Activated T-cell treated with anti-CD3 and anti-CD28 coated beads, Interleukin-2, amount 50 U/mL, for 72 hours (primary cell): ENCODE data around the gene SCGN. TPM values are rescaled to one million over a fixed set of nuclear protein-coding genes. Genes with fewer than 3 reads are reported as not detected.

ENCODE experiments used
- ATAC-seq, 2 donors: fragments of 150-1000 bp; cut with Tn5 transposase; replicated peaks in 1 of 2; 2 replicates each; pipeline ENCODE4 v1.10.0; 2021; ENCODE audit warnings: moderate library complexity in 2 of 2, mild to moderate bottlenecking in 1 of 2
- DNase-seq, 2 donors: peaks; one replicate each; pipeline ENCODE4 v3.0.0; 2021 to 2022; ENCODE audit warnings: mixed read lengths in 1 of 2
- H3K27ac Mint-ChIP-seq: one replicate; pipeline ENCODE4 v1.8.0; 2022; ENCODE audit warnings: mild to moderate bottlenecking, moderate library complexity, mixed read lengths
- H3K27me3 Mint-ChIP-seq: one replicate; pipeline ENCODE4 v1.8.0; 2022; ENCODE audit warnings: low read depth, mixed read lengths
- H3K36me3 Mint-ChIP-seq, 2 donors: one replicate each; pipeline ENCODE4 v1.8.0; 2022; ENCODE audit warnings: mixed read lengths in 2 of 2, mild to moderate bottlenecking in 1 of 2; ENCODE audit not compliant: insufficient read depth in 2 of 2
- H3K4me1 Mint-ChIP-seq: one replicate; pipeline ENCODE4 v1.8.0; 2022; ENCODE audit warnings: low read depth, mixed read lengths
- H3K4me3 Mint-ChIP-seq, 2 donors: one replicate each; pipeline ENCODE4 v1.8.0; 2022; ENCODE audit warnings: mild to moderate bottlenecking in 2 of 2, mixed read lengths in 2 of 2, moderate library complexity in 2 of 2
- H3K9me3 Mint-ChIP-seq, 2 donors: one replicate each; pipeline ENCODE4 v1.8.0; 2022; ENCODE audit warnings: mixed read lengths in 2 of 2
- total RNA-seq, 2 donors: library from RNA; stranded (reverse); gene quantifications; one replicate each; pipeline ENCODE4 v1.2.3, GENCODE V29; 2022

The SCGN gene
- total RNA-seq, 2 donors from 2014 or later = not detected

DNA sequence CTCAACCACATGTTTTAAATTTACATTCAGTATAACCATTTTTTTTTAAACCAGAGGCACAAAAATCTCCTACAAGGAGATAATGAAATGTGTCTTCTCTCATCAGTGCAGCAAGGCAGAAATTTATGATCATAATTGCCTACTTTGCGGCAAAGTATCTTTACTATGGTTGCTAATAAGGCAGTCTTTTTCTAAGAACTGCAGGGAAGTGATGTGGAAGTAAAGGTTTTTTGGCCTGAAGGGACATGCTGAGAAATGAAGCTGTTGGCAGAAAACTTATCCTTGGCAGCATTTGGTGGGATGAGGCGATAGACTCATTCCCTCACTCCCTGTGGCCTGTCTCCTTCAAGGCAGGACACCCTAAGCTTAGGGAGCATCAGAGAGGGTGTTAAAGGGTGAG, 48.7 kb downstream of the SCGN start:
- H3K4me1 Mint-ChIP-seq = no peaks in the 10 kb centered on the region
- ATAC-seq (no peak), DNase-seq (no peak)
- no peak overlapping the region for H3K27ac Mint-ChIP-seq
- H3K27me3 Mint-ChIP-seq = peaks cover 25% of the 10 kb centered on the region
- H3K9me3 Mint-ChIP-seq = no peaks in the 10 kb centered on the region
- H3K36me3 Mint-ChIP-seq = peaks cover 0 to 1% of the 10 kb centered on the region in 2 donors
- H3K4me3 Mint-ChIP-seq = no peak overlapping the region

DNA sequence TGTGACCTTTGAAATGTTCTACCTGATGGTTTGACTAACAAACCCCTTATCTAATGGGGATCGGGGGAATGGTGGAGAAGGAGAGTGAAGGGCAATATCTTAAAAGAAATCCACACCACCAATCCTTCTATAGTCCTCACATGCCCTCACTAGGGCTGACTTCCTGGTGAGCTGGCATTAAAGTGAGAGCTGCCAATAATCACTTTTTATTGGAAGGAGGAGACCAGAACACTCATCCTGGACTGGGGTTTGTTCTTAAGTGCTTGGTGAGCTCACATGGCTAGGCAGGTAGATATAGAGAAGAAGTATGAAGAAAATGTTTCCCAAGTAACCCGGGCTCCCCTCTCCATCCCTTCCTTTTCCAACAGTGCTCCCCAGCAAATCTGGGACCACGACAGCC, 49.8 kb downstream of the SCGN start:
- Mint-ChIP-seq H3K27ac (no peak overlapping the region), H3K9me3 (no peaks in the 10 kb centered on the region), H3K27me3 (peaks cover 27% of the 10 kb centered on the region), H3K36me3 (peaks cover 0 to 1% of the 10 kb centered on the region in 2 donors), H3K4me1 (no peaks in the 10 kb centered on the region), H3K4me3 (no peak overlapping the region)
- ATAC-seq (no peak), DNase-seq (no peak)

DNA sequence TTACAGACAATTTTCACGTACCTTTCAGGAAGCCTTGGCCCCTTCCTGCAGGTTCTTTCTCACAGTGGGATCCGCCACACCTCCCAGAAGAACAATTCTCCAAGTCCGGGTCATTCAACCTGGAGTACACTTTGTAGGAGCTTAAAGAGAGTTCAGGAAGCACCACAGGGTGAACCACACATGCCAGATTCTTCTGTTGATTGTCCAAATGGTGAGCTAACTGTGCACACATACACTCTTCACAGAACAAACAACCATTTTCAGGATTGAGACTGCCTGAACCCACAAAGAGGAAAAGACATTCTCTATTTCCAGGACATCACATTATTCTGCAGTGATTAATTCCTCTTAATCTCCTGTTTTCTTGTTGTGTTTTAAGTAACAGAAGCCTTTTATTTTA, 51.0 kb downstream of the SCGN start:
- ATAC-seq (no peak), DNase-seq (no peak)
- H3K4me1 Mint-ChIP-seq = no peaks in the 10 kb centered on the region
- no peak overlapping the region for H3K4me3 Mint-ChIP-seq
- peaks cover 27% of the 10 kb centered on the region for H3K27me3 Mint-ChIP-seq
- no peak overlapping the region for H3K27ac Mint-ChIP-seq
- no peaks in the 10 kb centered on the region for H3K9me3 Mint-ChIP-seq
- H3K36me3 Mint-ChIP-seq = peaks cover 0 to 1% of the 10 kb centered on the region in 2 donors

DNA sequence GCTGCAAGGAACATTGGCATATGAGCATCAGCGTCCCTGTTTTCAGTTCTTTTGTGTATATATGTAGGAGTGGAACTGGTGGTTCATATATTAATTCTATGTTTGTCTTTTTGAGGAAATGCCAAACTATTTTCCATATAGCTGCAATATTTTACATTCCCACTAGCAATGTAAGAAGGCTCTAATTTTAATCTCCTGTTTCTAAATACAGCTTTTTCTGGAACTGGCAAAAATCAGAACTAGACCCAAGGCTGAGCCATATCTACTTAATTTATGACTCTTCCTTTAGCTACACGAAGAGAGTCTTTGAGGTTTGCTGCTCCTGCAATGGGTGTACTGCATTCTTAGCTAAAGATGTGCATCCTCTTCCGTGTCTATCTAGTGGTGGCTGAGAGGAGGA, 52.0 kb downstream of the SCGN start:
- H3K27ac Mint-ChIP-seq = no peak overlapping the region
- no peaks in the 10 kb centered on the region for H3K9me3 Mint-ChIP-seq
- H3K4me1 Mint-ChIP-seq = no peaks in the 10 kb centered on the region
- ATAC-seq (no peak), DNase-seq (no peak)
- peaks cover 20% of the 10 kb centered on the region for H3K27me3 Mint-ChIP-seq
- no peak overlapping the region for H3K4me3 Mint-ChIP-seq
- H3K36me3 Mint-ChIP-seq = no peaks in the 10 kb centered on the region

DNA sequence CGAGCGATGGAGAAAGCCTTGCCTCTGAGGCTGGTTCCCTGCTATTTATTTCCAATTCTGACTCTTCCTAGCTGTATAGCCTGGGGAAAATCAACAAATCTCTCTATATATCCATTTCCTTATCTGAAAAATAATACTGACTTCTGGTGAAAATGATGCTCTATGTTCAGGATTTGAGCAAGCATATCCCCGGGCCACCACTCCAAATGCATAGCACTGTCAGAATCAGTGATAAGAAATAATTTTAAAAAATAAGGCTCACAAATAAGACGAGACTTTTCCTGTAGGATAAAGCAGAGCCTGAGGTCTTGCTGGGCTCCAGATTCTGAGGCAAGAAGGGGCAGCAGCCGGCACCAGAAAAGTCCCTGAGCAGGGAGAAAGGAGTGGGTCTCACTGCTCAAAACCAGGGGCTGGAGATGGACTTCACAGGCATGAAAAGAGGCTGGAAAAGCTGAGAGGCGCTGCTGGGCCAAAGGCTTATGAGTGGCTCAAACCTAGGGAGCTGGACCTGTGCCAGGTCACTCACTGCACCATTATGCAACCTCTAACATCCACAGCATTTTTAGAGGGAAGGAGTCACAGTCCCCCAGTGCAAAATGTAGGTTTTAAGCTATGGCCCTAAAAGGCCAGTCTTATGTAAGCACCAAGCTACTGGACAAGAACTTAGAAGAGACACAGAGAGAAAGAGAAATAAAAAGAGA, 54.4 kb downstream of the SCGN start:
- no peak overlapping the region for H3K4me3 Mint-ChIP-seq
- DNase-seq (no peak), ATAC-seq (no peak)
- no peaks in the 10 kb centered on the region for H3K9me3 Mint-ChIP-seq
- no peak overlapping the region for H3K27ac Mint-ChIP-seq
- no peaks in the 10 kb centered on the region for H3K4me1 Mint-ChIP-seq
- H3K27me3 Mint-ChIP-seq = peaks cover 20% of the 10 kb centered on the region
- H3K36me3 Mint-ChIP-seq = no peaks in the 10 kb centered on the region

DNA sequence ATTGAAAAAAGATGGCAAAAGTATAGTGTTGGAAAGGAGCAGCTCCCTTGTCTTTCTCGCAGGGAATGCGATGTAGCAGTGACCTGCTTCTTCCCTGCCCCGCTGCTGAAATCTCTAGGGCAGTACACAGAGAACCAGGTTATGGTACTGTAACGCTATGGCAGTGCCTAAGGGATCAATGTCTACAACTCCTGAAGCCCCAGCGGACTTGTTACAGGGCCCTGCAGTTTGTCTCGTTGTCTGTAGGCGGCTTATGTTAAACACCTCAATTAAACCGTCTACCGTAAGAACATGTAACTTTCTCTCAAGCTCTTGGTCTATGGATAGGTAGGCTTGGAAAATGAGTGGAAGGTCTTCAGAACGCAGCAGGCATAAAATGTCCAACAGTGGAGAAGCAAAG, 57.7 kb downstream of the SCGN start:
- no peak overlapping the region for H3K27ac Mint-ChIP-seq
- no peak overlapping the region for H3K4me3 Mint-ChIP-seq
- ATAC-seq (no peak), DNase-seq (no peak)
- H3K36me3 Mint-ChIP-seq = no peaks in the 10 kb centered on the region
- no peaks in the 10 kb centered on the region for H3K4me1 Mint-ChIP-seq
- H3K9me3 Mint-ChIP-seq = no peaks in the 10 kb centered on the region
- H3K27me3 Mint-ChIP-seq = peaks cover 26% of the 10 kb centered on the region

DNA sequence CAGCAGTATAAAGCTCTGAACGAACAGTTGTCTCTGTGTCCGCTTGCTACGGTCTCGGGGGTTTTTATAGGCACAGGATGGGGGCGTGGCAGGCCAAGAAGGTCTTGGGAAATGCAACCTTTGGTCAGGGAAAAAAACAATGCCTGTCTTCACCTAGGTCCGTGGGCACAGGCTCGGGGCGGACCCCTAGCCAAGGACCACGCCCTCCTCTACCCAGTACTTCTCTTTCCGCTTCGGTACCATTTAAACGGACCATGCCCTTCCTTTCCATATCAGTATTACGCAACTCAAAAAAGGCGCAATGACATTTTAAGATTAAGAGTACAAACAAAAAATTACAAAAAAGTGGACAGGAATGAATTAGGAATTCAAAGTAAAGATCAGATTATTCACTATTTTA, 58.3 kb downstream of the SCGN start:
- Mint-ChIP-seq H3K4me3 (no peak overlapping the region), H3K27ac (no peak overlapping the region), H3K27me3 (peaks cover 26% of the 10 kb centered on the region), H3K4me1 (no peaks in the 10 kb centered on the region), H3K9me3 (no peaks in the 10 kb centered on the region), H3K36me3 (no peaks in the 10 kb centered on the region)
- no peak for DNase-seq
- no peak for ATAC-seq

DNA sequence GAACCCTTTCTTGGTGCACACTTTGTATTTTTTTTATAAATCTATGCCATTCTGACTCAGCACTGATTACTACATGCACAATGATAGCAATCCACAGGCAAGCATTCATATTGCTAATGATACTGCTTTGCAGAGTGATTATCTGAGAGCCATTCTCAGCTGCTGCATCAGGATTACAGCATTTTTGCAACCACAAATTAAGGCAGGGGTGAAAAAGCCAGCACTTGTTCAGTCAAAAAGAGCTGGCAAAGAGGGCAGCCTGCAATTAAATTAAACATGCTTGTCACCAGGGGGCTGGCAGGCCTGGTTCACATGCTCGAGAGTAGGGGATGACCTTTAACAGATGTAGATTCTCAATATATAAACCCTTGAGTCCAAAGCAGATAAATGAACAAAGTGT, 61.8 kb downstream of the SCGN start:
- no peak for ATAC-seq
- Mint-ChIP-seq H3K4me1 (no peaks in the 10 kb centered on the region), H3K4me3 (no peak overlapping the region), H3K36me3 (no peaks in the 10 kb centered on the region), H3K27me3 (peaks cover 6% of the 10 kb centered on the region), H3K27ac (no peak overlapping the region), H3K9me3 (no peaks in the 10 kb centered on the region)
- no peak for DNase-seq

DNA sequence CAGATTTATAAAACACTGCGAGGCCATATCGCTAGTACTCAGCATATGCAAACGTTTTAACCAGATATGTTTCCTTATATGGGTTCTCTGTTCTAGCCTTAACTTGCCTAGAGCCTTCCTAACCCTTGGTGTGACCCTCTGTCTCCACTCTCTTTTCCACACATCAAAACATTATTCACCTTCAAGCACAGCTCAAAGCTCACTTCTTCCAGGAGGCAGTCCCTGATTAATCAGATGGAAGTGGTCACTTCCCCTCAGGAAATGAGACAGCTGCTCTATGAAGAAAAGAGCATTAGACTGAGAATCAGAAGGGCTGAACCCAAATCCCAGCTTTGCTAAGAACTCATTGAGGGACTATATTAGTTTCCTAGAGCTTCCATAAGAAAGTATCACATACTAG, 62.8 kb downstream of the SCGN start:
- H3K9me3 Mint-ChIP-seq = no peaks in the 10 kb centered on the region
- no peak overlapping the region for H3K4me3 Mint-ChIP-seq
- H3K36me3 Mint-ChIP-seq = no peaks in the 10 kb centered on the region
- ATAC-seq = no peak
- no peak for DNase-seq
- H3K4me1 Mint-ChIP-seq = no peaks in the 10 kb centered on the region
- no peak overlapping the region for H3K27ac Mint-ChIP-seq
- H3K27me3 Mint-ChIP-seq = peaks cover 6% of the 10 kb centered on the region

DNA sequence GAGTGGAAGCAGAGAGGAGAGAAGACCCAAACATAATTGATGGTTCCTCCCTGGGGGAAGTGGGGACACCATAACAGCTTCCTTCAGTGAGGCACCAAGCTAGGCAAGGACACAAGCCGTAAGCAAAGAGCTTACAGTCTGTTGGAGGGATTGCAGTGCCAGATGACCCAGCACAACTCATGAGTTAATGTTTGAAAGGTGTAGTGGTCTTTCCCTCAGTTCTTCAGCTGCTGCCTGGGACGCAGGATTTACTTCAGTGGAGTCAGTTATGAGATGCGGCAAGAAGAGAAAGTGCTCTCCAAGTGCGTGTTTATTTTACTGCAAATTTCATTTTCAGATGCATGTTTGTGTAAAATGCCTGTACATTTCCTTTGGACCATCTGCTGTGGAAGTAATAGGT, 63.8 kb downstream of the SCGN start:
- H3K4me1 Mint-ChIP-seq = peaks cover 4% of the 10 kb centered on the region

DNA sequence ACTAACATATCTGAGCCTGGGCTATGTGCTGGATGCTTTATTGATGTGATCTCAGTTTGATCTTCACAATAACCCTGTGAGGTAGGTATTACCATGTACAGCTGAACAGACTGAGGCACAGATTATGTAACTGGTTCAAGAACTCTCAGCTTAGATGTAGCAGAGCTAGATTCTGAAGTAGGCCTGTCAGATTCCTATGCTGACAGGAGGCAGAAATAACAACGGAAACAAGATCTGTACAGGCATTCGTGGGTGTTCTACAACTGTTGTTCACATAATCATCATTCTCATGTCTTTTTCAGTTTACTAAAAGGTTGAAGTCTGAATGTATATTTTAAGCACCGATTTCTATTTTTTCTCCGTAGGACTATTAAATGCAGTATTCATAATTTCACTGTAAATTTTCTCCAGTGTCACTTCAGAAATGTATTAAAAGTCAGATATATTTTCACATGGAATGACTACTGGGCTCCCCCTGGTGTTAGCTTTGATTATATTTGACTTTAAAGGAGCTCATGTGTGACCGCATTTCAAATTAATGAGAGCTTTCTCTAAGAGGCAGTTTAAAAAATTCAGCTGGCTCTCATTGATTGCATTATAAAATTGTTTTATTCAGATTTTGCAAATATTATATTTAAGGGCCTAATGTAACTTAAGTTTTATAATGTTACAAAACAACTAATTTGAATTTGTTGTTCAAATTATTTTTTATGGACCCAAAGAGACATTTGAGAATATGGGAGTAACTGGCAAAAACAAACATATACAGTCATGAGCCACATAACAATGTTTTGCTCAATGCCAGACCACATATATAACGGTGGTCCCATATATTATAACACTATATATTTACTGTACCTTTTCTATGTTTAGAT, 66.1 kb downstream of the SCGN start:
- DNase-seq = no peak
- H3K36me3 Mint-ChIP-seq = no peaks in the 10 kb centered on the region

More for the DNA sequence above, 63.8 kb downstream of the SCGN start:
- Mint-ChIP-seq H3K9me3 (no peaks in the 10 kb centered on the region), H3K27me3 (peaks cover 6% of the 10 kb centered on the region), H3K27ac (no peak overlapping the region), H3K36me3 (no peaks in the 10 kb centered on the region), H3K4me3 (no peak overlapping the region)
- DNase-seq (no peak), ATAC-seq (no peak)

DNA sequence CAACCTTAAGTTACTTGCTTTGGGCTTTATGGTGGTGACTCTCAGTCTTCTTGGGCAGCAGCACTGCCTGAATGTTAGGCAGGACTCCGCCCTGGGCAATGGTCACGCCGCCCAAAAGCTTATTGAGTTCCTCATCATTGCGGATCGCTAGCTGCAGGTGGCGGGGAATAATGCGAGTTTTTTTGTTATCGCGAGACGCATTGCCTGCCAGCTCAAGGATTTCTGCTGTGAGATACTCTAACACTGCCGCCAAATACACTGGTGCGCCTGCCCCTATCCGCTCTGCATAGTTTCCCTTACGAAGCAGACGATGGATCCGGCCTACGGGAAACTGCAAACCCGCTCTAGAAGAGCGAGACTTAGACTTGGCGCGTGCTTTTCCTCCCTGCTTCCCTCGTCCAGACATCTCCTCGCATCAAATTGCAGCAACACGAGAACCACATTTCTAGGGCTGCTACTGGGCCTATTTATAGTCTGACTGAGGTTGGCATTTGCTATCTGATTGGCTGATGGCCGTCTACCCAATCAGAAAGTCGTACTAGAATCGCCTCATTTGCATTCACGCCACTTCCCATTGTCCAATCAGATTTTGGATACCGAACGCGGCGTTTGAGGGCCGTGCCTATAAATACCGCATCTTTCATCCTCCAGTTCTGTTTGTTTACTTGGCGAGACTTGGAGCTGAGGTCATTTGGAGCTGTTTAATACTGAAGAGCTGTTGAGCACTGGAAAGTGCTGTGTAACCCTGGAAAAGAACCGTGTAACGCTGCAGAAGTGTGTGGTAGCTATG, 74.3 kb downstream of the SCGN start:
- no peak overlapping the region for H3K27ac Mint-ChIP-seq
- H3K4me1 Mint-ChIP-seq = no peaks in the 10 kb centered on the region
- no peaks in the 10 kb centered on the region for H3K9me3 Mint-ChIP-seq
- H3K36me3 Mint-ChIP-seq = no peaks in the 10 kb centered on the region
- no peak for DNase-seq
- no peak overlapping the region for H3K4me3 Mint-ChIP-seq
- H3K27me3 Mint-ChIP-seq = peaks cover 33% of the 10 kb centered on the region
- ATAC-seq = no peak

More for the DNA sequence above, 66.1 kb downstream of the SCGN start:
- no peak overlapping the region for H3K4me3 Mint-ChIP-seq
- peaks cover 5% of the 10 kb centered on the region for H3K4me1 Mint-ChIP-seq
- H3K27me3 Mint-ChIP-seq = peaks cover 21% of the 10 kb centered on the region
- H3K9me3 Mint-ChIP-seq = no peaks in the 10 kb centered on the region
- H3K27ac Mint-ChIP-seq = no peak overlapping the region
- no peak for ATAC-seq

DNA sequence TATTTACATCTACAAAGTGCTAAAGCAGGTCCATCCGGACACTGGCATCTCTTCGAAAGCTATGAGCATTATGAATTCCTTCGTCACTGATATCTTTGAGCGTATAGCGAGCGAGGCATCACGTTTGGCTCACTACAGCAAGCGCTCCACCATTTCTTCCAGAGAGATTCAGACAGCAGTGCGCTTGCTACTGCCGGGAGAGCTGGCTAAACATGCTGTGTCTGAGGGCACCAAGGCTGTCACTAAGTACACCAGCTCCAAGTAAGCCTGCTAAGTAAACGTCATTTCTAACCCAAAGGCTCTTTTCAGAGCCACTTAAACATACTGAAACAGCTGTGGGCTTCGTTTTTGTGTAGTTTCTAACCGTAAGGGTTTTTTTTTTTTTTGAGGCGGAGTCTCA, 75.0 kb downstream of the SCGN start:
- no peaks in the 10 kb centered on the region for H3K4me1 Mint-ChIP-seq
- DNase-seq (no peak), ATAC-seq (no peak)
- H3K4me3 Mint-ChIP-seq = no peak overlapping the region
- H3K27me3 Mint-ChIP-seq = peaks cover 31% of the 10 kb centered on the region
- H3K36me3 Mint-ChIP-seq = no peaks in the 10 kb centered on the region
- no peaks in the 10 kb centered on the region for H3K9me3 Mint-ChIP-seq
- no peak overlapping the region for H3K27ac Mint-ChIP-seq
